NCI-H187 treated with DMSO at 0.1 percent for 48 hours (cell line): Measurements from ENCODE around the gene TAF7.
"Not testable (repeated sequence)": the region's sequence is repeated elsewhere in the genome, so short reads cannot be mapped to it uniquely, and the experiment has no call there.

Source experiments
- DNase-seq: peaks from one replicate; lab custom pipeline; 2025; lab: John Stamatoyannopoulos, UW

TAF7 gene

GRCh38 chr5:141338538-141339306, 18.1 kb upstream of the TAF7 start, which contains the start of gene PCDHGA2:
TSS of gene PCDHGA2 (plus strand) at chr5:141338760.
- DNase-seq = no peak

GRCh38 chr5:141332571-141332970, 12.0 kb upstream of the TAF7 start:
- DNase-seq = not testable (repeated sequence)

- no peak for DNase-seq
Measured at GRCh38 chr5:141330299-141331080, 9.9 kb upstream of the TAF7 start, which contains the start of gene PCDHGA1. TSS of gene PCDHGA1 (plus strand) at chr5:141330514.

GRCh38 chr5:141328231-141328630, 7.6 kb upstream of the TAF7 start:
- DNase-seq = no peak

- peak; percentile 36 for DNase-seq
Measured at GRCh38 chr5:141326088-141326854, 5.7 kb upstream of the TAF7 start.

GRCh38 chr5:141322261-141322660, 1.7 kb upstream of the TAF7 start:
- DNase-seq = no peak

DNA sequence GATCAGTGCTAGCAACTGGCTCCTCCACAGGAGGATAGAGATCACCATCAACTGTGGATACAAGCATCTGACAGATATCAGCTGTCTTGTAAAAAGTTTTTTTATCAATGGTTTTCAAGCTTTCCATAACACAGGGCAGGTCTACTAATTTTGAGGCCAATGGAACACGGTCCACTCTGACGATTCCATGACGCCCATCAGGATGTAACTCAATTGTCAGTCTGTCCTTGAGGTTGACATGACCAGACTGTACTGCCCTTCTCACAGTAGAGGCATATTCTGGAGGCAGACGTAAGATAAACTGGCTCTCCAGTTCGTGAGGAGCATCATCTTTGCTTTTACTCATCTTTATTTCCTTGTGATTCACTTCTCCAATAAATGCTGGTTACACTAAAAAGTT, 885 bp downstream of the TAF7 start:
- no peak for DNase-seq

DNA sequence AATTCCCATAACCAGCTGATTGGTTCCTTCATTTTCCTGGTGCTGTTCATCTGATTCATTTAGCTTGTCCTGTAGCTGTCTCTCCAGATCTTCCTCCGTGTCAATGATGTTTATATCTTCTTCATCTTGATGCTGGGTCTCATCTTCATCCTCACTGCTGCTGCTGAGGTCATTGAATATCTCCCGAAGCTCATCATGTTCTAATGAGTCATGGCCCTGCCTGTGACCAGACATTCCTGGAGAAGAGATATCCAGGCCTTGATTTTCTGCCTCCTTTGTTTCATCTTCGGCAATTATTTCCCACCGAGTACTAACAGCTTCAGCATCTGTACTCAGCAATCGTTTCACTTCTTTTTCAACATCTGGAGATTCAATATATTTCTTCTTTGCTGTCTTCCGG, 1.4 kb downstream of the TAF7 start:
- DNase-seq = no peak

DNA sequence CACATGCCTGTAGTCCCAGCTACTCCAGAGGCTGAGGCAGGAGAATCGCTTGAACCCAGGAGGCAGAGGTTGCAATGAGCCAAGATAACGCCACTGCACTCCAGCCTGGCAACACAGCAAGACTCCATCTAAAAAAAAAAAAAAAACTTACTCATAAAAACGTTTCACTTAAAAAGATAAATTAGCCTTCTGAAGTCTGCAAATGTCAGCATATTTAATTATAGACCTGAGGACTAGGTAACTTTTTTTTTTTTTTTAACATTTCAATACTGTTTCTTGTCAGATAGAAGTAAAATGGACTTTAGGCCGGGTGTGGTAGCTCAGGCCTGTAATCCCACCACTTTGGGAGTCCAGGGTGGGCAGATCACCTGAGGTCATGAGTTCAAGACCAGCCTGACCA, 3.6 kb downstream of the TAF7 start:
- not testable (repeated sequence) for DNase-seq

DNA sequence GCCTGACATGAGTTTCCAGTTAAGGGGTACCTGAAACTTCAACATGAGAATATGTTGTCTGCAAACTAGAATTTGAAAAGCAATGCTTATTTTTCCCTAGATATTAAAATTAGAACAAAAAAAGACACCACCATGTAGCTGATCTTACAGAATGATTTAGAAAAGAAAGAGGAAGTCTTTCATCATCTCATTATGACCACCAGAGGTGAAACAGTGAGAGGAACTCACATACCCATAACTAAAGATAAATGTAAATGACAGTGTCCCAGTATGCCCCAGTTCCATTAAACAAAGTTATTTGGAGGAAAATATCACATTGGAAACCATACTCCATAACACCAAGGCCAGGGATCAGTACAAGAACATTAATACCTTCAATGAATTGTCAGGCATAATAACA, 6.9 kb downstream of the TAF7 start:
- DNase-seq = no peak

DNA sequence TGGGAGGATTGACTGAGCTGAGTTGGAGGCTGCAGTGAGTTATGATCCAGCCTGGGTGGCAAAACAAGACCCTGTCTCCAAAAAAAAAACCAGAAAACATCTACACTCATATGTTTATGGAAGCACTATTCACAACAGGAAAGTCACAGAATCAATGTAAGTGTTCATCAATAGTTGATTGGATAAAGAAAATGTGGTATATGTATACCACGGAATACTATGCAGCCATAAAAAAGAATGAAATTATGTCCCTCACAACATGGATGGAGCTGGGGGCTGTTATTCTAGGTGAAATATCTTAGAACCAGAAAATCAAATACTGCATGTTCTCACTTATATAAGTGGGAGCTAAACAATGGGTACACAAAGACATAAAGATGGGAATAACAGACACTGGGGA, 14.0 kb downstream of the TAF7 start:
- DNase-seq = no peak

GRCh38 chr5:141303756-141304155, 16.8 kb downstream of the TAF7 start, which contains the start of gene SLC25A2:
TSS of gene SLC25A2 (minus strand) at chr5:141304049. CDS start at chr5:141303865, 184 bp downstream.
- DNase-seq = no peak

- DNase-seq = no peak
Measured at GRCh38 chr5:141298376-141298775, 22.2 kb downstream of the TAF7 start.

- no peak for DNase-seq
Measured at GRCh38 chr5:141272906-141273305, 47.7 kb downstream of the TAF7 start.

- no peak for DNase-seq
Measured at GRCh38 chr5:141269195-141269594, 51.4 kb downstream of the TAF7 start.
